A549 (cell line): ENCODE results near the gene HOATZ.

Experiments used
- CTCF ChIP-seq: fragments of >200 bp; sonication (Bioruptor Twin); formaldehyde crosslinking; IDR thresholded peaks from 3 replicates; pipeline ENCODE4 v1.5.1; 2016
- EP300 ChIP-seq, 2 experiments: fragments of >200 bp; sonication (Bioruptor Twin); formaldehyde crosslinking; IDR thresholded peaks; 2 replicates in 1 of 2; 3 replicates in 1 of 2; pipeline ENCODE4 v1.6.1; 2016 to 2017
- JUN ChIP-seq, 2 experiments: fragments of >200 bp; sonication (Bioruptor Twin); formaldehyde crosslinking; IDR thresholded peaks; 2 replicates in 1 of 2; 3 replicates in 1 of 2; pipeline ENCODE4 v1.6.1; 2016 to 2017
- PHF8 ChIP-seq: fragments of 200-600 bp; sonication (generic); IDR thresholded peaks from 2 replicates; pipeline ENCODE4 v1.6.1; 2016; ENCODE audit warnings: low read depth, mild to moderate bottlenecking, antibody characterized with exemption, moderate library complexity, borderline replicate concordance
- POLR2A ChIP-seq: IDR thresholded peaks from 2 replicates; pipeline ENCODE4 v1.6.1; 2012; ENCODE audit warnings: mild to moderate bottlenecking, low read length
- RAD21 ChIP-seq, 2 experiments: fragments of >200 bp in 1 of 2; sonication (Bioruptor Twin) in 1 of 2; formaldehyde crosslinking in 1 of 2; IDR thresholded peaks in 1 of 2; conservative IDR thresholded peaks in 1 of 2; 2 replicates in 1 of 2; 3 replicates in 1 of 2; pipeline ENCODE4 v1.6.1; 2012 to 2018; ENCODE audit warnings: inconsistent platforms in 1 of 2
- REST ChIP-seq: fragments of 200-600 bp; sonication (generic); IDR thresholded peaks from 2 replicates; pipeline ENCODE4 v1.6.1; 2016; ENCODE audit warnings: antibody characterized with exemption, mild to moderate bottlenecking, moderate library complexity
- SMC3 ChIP-seq: fragments of >200 bp; sonication (Bioruptor Twin); formaldehyde crosslinking; IDR thresholded peaks from 3 replicates; pipeline ENCODE4 v1.6.1; 2018; ENCODE audit warnings: inconsistent platforms
- ZFP36 ChIP-seq: fragments of 450-650 bp; IDR thresholded peaks from 2 replicates; pipeline ENCODE4 v1.6.1; 2014; ENCODE audit warnings: borderline replicate concordance; ENCODE audit not compliant: partially characterized antibody

- TF ChIP-seq PHF8 (no peak), SMC3 (no peak), POLR2A (no peak), RAD21 (conservative IDR thresholded peaks at IDR 0.05 in 1 of 2, IDR thresholded peaks at IDR 0.05 in 1 of 2) (no peak), ZFP36 (no peak), JUN (IDR thresholded peaks at IDR 0.05) (no peak), CTCF (no peak), EP300 (IDR thresholded peaks at IDR 0.05) (no peak), REST (no peak)
Observed at GRCh38 chr11:111531687-111532364, 17.2 kb downstream of the HOATZ start.
